Activated CD8-positive, alpha-beta memory T cell treated with anti-CD3 and anti-CD28 coated beads for 1 hour (primary cell): Measurements from ENCODE around the gene TXNDC11.

Experiments
- DNase-seq, 2 donors: peaks; one replicate each; pipeline ENCODE4 v3.0.0-alpha.2; 2020; ENCODE audit warnings: low read depth in 1 of 2; ENCODE audit errors: extremely low read depth in 1 of 2

TXNDC11 gene

GRCh38 chr16:11752856-11753255 lies 10.2 kb upstream of the TXNDC11 start:
- DNase-seq, result no peak

GRCh38 chr16:11750056-11750455 lies 7.4 kb upstream of the TXNDC11 start:
- no peak for DNase-seq

- DNase-seq, result no peak
Observed at GRCh38 chr16:11748404-11749254, 6.0 kb upstream of the TXNDC11 start.

- no peak for DNase-seq
Observed at GRCh38 chr16:11747949-11748403, 5.3 kb upstream of the TXNDC11 start.

GRCh38 chr16:11744075-11744470 lies 1.4 kb upstream of the TXNDC11 start:
- DNase-seq, result no peak

GRCh38 chr16:11743308-11744074 lies 834 bp upstream of the TXNDC11 start:
- no peak for DNase-seq

GRCh38 chr16:11742093-11742535 lies 543 bp downstream of the TXNDC11 start:
- DNase-seq, result peak in 1 of 2 donors; percentile 16

GRCh38 chr16:11740567-11740966 lies 2.1 kb downstream of the TXNDC11 start:
- DNase-seq, result no peak

GRCh38 chr16:11738742-11739544 lies 3.7 kb downstream of the TXNDC11 start:
- no peak for DNase-seq

GRCh38 chr16:11737713-11738112 lies 4.9 kb downstream of the TXNDC11 start:
- no peak for DNase-seq

GRCh38 chr16:11736903-11737302 lies 5.8 kb downstream of the TXNDC11 start:
- DNase-seq, result no peak

GRCh38 chr16:11735787-11736186 lies 6.9 kb downstream of the TXNDC11 start:
- DNase-seq, result no peak

GRCh38 chr16:11734653-11735043 lies 8.0 kb downstream of the TXNDC11 start:
- DNase-seq, result no peak

- no peak for DNase-seq
Observed at GRCh38 chr16:11734025-11734652, 8.5 kb downstream of the TXNDC11 start.

- no peak for DNase-seq
Observed at GRCh38 chr16:11731222-11731621, 11.4 kb downstream of the TXNDC11 start.

GRCh38 chr16:11729787-11730186 lies 12.9 kb downstream of the TXNDC11 start:
- DNase-seq, result no peak

GRCh38 chr16:11727796-11728543 lies 14.7 kb downstream of the TXNDC11 start:
- no peak for DNase-seq

GRCh38 chr16:11726008-11726407 lies 16.6 kb downstream of the TXNDC11 start:
- no peak for DNase-seq

- no peak for DNase-seq
Observed at GRCh38 chr16:11725457-11725856, 17.2 kb downstream of the TXNDC11 start.

GRCh38 chr16:11722468-11722808 lies 20.2 kb downstream of the TXNDC11 start:
- no peak for DNase-seq
